ENCODE results near the gene MRPL34. TPM values are rescaled to one million over a fixed set of nuclear protein-coding genes. Genes with fewer than 3 reads are reported as not detected.

MRPL34 gene
- total and polyA plus RNA-seq, 9 of the 15 experiments (the other 6 are each of a cell fraction or from before 2014, with no cell fraction given) = 11.5 to 256 (median 72.5) TPM

DNA sequence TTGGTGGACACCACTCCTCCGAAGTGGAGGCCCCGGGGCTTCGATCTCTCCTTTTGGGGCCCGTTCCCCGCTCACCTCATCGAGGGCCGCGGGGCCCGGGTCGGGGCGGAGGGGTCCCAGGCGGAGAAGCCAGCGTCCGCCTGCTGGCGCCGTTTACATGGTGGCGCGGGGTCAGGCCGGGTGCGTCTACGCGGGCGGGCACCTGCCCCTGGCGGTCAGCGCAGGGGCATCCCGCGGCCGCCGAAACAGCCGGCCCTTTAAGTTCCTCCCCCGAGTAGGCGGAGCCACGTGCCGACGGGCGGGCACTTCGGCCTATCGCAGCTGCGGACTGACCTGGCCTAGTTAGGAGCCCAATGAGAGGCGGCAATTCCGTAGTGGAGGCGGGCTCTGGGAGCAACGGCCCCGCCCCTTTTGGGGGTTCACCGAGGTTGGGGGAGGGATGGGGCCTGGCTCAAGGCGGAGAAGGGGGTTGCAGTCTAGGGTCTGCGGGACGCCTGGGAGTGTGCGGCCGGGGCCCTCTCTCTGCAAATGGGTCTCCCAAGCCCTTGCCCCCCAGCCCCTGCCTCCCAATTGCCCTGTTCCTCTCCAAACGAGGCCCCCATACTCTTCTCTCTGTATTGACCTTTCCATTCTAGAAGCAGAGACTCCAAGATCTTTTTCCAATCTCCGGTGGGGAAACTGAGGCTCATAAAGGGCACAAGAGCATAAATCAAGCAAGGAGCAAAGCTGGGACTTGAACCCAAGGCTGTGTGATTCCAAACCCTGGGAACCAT is 2.3 kb upstream of the MRPL34 start, which contains the start of gene ABHD8 (continued):
- peak; percentile 37 for TF ChIP-seq TBP (optimal IDR thresholded peaks at IDR 0.05; ENCODE audit: low read depth, low read length)
- TF ChIP-seq EHMT2 (IDR thresholded peaks at IDR 0.05) = no peak
- peak; percentile 64 for TF ChIP-seq POLR2A (conservative IDR thresholded peaks at IDR 0.05)
- TF ChIP-seq, protein P1, sequence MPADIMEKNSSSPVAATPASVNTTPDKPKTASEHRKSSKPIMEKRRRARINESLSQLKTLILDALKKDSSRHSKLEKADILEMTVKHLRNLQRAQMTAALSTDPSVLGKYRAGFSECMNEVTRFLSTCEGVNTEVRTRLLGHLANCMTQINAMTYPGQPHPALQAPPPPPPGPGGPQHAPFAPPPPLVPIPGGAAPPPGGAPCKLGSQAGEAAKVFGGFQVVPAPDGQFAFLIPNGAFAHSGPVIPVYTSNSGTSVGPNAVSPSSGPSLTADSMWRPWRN (IDR thresholded peaks at IDR 0.05; ENCODE audit: low read depth) = no peak
- no peak for TF ChIP-seq HIVEP1 (CRISPR knock-in tag; IDR thresholded peaks at IDR 0.05)
- TF ChIP-seq, protein P2, sequence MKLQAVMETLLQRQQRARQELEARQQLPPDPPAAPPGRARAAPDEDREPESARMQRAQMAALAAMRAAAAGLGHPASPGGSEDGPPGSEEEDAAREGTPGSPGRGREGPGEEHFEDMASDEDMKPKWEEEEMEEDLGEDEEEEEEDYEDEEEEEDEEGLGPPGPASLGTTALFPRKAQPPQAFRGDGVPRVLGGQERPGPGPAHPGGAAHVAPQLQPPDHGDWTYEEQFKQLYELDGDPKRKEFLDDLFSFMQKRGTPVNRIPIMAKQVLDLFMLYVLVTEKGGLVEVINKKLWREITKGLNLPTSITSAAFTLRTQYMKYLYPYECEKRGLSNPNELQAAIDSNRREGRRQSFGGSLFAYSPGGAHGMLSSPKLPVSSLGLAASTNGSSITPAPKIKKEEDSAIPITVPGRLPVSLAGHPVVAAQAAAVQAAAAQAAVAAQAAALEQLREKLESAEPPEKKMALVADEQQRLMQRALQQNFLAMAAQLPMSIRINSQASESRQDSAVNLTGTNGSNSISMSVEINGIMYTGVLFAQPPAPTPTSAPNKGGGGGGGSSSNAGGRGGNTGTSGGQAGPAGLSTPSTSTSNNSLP (IDR thresholded peaks at IDR 0.05; ENCODE audit: borderline replicate concordance, low read depth, low read length) = no peak
- TF ChIP-seq ZNF507 (tag; conservative IDR thresholded peaks at IDR 0.05) = no peak
- TF ChIP-seq, protein P3, sequence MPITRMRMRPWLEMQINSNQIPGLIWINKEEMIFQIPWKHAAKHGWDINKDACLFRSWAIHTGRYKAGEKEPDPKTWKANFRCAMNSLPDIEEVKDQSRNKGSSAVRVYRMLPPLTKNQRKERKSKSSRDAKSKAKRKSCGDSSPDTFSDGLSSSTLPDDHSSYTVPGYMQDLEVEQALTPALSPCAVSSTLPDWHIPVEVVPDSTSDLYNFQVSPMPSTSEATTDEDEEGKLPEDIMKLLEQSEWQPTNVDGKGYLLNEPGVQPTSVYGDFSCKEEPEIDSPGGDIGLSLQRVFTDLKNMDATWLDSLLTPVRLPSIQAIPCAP (CRISPR knock-in tag; IDR thresholded peaks at IDR 0.05; ENCODE audit: borderline replicate concordance) = no peak
- peak; percentile 37 for TF ChIP-seq RBBP5 (IDR thresholded peaks at IDR 0.05; ENCODE audit: borderline replicate concordance, insufficient read depth, low read length, poor library complexity, severe bottlenecking)
- TF ChIP-seq, protein P4, sequence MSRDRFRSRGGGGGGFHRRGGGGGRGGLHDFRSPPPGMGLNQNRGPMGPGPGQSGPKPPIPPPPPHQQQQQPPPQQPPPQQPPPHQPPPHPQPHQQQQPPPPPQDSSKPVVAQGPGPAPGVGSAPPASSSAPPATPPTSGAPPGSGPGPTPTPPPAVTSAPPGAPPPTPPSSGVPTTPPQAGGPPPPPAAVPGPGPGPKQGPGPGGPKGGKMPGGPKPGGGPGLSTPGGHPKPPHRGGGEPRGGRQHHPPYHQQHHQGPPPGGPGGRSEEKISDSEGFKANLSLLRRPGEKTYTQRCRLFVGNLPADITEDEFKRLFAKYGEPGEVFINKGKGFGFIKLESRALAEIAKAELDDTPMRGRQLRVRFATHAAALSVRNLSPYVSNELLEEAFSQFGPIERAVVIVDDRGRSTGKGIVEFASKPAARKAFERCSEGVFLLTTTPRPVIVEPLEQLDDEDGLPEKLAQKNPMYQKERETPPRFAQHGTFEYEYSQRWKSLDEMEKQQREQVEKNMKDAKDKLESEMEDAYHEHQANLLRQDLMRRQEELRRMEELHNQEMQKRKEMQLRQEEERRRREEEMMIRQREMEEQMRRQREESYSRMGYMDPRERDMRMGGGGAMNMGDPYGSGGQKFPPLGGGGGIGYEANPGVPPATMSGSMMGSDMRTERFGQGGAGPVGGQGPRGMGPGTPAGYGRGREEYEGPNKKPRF (IDR thresholded peaks at IDR 0.05; ENCODE audit: low read depth, low read length) = no peak
- TF ChIP-seq, protein P5, sequence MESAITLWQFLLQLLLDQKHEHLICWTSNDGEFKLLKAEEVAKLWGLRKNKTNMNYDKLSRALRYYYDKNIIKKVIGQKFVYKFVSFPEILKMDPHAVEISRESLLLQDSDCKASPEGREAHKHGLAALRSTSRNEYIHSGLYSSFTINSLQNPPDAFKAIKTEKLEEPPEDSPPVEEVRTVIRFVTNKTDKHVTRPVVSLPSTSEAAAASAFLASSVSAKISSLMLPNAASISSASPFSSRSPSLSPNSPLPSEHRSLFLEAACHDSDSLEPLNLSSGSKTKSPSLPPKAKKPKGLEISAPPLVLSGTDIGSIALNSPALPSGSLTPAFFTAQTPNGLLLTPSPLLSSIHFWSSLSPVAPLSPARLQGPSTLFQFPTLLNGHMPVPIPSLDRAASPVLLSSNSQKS (CRISPR knock-in tag; IDR thresholded peaks at IDR 0.05) = no peak
- no peak for TF ChIP-seq THRAP3 (IDR thresholded peaks at IDR 0.05; ENCODE audit: borderline replicate concordance)
- TF ChIP-seq MXI1 (IDR thresholded peaks at IDR 0.05; ENCODE audit: low read depth, low read length) = peak; percentile 27; the same call in 1 of the 2 replicates
- no peak for TF ChIP-seq PCBP2 (IDR thresholded peaks at IDR 0.05; ENCODE audit: low read depth, low read length, poor library complexity, severe bottlenecking)
- TF ChIP-seq NR2F6 (CRISPR knock-in tag; IDR thresholded peaks at IDR 0.05) = no peak
- TF ChIP-seq CXXC5 (CRISPR knock-in tag; IDR thresholded peaks at IDR 0.05) = peak; percentile 86
- TF ChIP-seq, protein P6, sequence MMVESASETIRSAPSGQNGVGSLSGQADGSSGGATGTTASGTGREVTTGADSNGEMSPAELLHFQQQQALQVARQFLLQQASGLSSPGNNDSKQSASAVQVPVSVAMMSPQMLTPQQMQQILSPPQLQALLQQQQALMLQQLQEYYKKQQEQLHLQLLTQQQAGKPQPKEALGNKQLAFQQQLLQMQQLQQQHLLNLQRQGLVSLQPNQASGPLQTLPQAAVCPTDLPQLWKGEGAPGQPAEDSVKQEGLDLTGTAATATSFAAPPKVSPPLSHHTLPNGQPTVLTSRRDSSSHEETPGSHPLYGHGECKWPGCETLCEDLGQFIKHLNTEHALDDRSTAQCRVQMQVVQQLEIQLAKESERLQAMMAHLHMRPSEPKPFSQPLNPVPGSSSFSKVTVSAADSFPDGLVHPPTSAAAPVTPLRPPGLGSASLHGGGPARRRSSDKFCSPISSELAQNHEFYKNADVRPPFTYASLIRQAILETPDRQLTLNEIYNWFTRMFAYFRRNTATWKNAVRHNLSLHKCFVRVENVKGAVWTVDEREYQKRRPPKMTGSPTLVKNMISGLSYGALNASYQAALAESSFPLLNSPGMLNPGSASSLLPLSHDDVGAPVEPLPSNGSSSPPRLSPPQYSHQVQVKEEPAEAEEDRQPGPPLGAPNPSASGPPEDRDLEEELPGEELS (CRISPR knock-in tag; IDR thresholded peaks at IDR 0.05; ENCODE audit: borderline replicate concordance) = no peak; the same call in 1 of the 2 replicates
- TF ChIP-seq RAD21 (CRISPR knock-in tag; conservative IDR thresholded peaks at IDR 0.05 in 1 of 2, IDR thresholded peaks at IDR 0.05 in 1 of 2) = peak in 1 of 2 experiments; percentile 24; a peak in 1 of 4 replicates

Data from K562 (cell line).